Hematopoietic multipotent progenitor cell treated with erythropoietin and hydrocortisone succinate and interleukin-3 and kit ligand, for 8 days (in vitro differentiated cells): Measurements from ENCODE around the gene TNFRSF19.
"Not testable (repeated sequence)": the region's sequence is repeated elsewhere in the genome, so short reads cannot be mapped to it uniquely, and the experiment has no call there.

Experiments used
- DNase-seq: peaks from one replicate; pipeline ENCODE4 v3.0.0-alpha.2; 2015

The TNFRSF19 gene

DNA sequence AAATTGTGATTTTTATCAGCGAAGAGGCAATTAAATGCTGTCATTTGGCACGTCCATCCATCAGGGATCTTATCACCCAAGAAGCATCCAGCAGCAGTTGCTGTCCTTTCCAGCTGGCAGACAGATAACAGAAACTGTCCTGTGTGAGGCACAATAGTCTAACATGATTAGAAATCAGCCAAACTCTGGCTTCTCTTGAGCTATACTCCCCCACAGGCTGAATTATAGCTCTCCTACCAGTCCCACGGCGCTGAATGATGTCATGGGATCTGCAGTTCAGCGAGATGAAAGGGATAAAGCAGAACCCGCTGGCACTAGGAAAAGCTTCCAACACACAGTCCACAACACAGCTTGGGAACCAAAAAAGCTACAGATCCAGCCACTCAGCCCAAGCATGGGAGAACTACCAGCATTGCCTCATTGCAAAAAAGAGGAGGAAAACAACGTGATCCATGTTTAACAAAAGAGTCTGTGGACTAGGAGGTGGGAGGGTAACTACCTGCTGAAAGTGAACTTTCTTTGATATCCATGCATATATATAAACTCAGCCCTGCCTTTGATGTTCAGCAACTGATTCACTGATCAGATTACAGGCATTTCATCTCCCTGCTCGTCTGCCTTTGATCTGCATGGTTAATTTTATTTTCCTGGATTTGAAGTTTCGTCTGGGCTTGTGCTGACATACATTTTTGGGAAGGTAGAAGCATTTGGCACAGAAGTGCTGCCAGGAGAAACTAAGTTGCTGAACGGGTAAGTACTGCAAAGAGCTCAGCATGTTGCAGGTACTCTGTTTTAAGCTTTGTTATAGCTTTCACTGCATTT, at the start of gene TNFRSF19:
TSS of gene TNFRSF19 (plus strand) at position 314 of the 822 bp plus-strand sequence. CDS start 19,772 bp downstream, outside the sequence.
- DNase-seq, result peak; percentile 93

DNA sequence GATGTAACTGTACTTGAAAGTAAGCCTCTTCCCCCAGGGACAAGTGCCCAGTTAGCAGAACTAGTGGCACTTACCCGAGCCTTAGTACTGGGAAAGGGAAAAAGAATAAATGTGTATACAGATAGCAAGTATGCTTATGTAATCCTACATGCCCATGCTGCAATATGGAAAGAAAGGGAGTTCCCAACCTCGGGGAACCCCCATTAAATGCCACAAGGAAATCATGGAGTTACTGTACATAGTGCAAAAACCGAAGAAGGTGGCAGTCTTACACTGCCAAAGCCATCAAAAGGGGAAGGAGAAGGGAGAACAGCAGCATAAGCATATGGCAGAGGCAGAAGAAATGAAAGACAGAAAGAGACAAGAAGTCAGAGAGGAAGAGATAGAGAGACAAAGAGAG, 40.3 kb upstream of the TNFRSF19 start:
- DNase-seq, result not testable (repeated sequence)

- no peak for DNase-seq
Measured at GRCh38 chr13:23531446-23531845, 38.8 kb upstream of the TNFRSF19 start.

GRCh38 chr13:23534090-23534489, 36.1 kb upstream of the TNFRSF19 start:
- no peak for DNase-seq

DNA sequence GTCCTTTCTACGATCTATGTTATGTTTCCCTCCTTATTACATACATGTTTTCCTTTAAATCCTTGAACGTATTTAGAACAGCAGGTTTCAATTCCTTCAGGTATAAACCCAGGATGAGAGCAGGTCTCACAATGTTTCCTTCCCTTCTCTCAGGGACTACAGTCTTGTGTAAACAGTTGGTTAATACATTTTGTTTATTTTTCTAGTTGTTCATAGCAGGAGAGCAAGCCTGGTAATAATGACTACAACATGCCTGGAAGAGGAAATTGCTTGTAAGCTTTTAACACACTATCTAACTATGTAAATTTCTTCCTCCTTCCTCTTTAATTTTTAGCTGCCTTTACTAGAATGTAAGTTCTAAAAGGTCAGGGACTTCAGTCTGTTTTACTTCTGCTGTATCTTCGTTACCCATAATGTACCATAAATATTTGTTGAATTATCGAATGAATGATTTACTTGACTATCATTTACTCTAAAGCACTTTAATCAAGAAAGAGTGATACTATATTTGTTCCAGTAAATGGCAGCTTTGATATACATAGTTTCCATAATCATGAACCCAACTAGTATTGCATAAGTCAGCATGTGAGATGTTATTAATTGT, 28.9 kb upstream of the TNFRSF19 start:
- DNase-seq, result no peak

GRCh38 chr13:23544668-23545067, 25.5 kb upstream of the TNFRSF19 start:
- DNase-seq, result no peak

GRCh38 chr13:23547000-23547590, 23.1 kb upstream of the TNFRSF19 start:
- no peak for DNase-seq

GRCh38 chr13:23549724-23550123, 20.5 kb upstream of the TNFRSF19 start:
- no peak for DNase-seq

GRCh38 chr13:23550163-23550562, 20.0 kb upstream of the TNFRSF19 start:
- no peak for DNase-seq

GRCh38 chr13:23551213-23552008, 18.8 kb upstream of the TNFRSF19 start:
- DNase-seq, result no peak

GRCh38 chr13:23552171-23552570, 18.0 kb upstream of the TNFRSF19 start:
- DNase-seq, result no peak

GRCh38 chr13:23552661-23553060, 17.6 kb upstream of the TNFRSF19 start:
- DNase-seq, result no peak

GRCh38 chr13:23554000-23554399, 16.2 kb upstream of the TNFRSF19 start:
- DNase-seq, result no peak

GRCh38 chr13:23557043-23557442, 13.2 kb upstream of the TNFRSF19 start:
- no peak for DNase-seq

GRCh38 chr13:23557733-23558132, 12.5 kb upstream of the TNFRSF19 start:
- DNase-seq, result no peak

GRCh38 chr13:23558675-23559536, 11.3 kb upstream of the TNFRSF19 start:
- DNase-seq, result no peak

DNA sequence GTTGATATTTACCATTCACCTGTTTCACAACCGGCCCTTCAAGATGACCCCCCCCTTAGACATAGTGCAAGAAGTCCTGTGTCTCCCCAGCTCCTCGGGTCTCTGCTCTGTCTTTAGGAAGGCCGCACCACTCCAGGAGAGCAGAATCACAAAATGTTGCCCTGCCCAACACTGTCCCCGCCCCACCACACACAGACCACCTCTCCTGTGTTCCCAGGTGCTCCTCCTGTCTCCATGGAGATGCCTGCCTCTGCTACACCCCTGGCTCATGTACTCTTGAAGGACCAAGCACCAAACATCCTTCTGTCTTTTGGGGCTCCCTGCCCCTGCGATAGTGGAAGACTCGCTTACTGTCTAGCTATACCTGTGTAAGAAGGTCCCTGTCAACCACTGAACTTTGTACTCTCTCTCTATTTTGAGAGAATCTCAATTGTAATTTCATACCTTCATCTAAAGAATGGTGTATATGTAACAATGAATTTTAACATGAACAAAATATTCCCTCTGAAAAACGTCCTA, 9.6 kb upstream of the TNFRSF19 start:
- no peak for DNase-seq

GRCh38 chr13:23561261-23561660, 9.0 kb upstream of the TNFRSF19 start:
- no peak for DNase-seq

DNA sequence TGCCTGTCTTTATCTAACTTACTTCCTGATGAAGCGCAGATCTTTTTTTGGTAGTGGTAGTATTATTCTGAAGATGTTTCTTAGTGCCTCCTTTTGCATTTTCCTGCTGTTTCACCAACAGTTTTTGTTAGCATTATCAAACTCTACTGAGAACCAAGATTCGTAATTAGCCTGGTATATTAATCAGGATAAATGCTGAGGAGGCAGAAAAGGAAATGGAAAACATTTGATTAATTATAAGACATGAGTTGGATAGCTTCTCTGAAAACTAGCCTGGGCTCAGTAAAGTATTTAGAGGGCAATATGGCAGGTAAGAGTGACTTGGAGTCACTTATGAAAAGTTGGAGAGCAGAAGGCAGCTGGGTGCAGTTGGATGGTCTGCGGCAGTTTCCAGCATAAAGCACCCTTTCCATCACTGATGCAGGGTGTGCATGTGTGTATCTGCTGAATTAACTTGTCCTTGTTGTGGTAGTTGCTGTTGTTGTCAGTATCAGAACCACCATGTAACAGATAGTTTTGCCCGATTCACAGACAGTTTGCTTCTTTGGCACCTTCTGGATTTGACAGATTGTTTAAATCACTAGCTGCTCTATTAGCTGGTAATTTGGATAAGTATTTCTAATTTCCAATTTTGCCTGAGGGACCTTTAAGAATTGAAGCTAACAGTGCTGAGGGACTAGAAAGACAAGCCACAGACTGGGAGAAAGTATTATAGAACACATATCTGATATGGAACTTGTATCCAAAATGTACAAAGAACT, 6.9 kb upstream of the TNFRSF19 start:
- no peak for DNase-seq

DNA sequence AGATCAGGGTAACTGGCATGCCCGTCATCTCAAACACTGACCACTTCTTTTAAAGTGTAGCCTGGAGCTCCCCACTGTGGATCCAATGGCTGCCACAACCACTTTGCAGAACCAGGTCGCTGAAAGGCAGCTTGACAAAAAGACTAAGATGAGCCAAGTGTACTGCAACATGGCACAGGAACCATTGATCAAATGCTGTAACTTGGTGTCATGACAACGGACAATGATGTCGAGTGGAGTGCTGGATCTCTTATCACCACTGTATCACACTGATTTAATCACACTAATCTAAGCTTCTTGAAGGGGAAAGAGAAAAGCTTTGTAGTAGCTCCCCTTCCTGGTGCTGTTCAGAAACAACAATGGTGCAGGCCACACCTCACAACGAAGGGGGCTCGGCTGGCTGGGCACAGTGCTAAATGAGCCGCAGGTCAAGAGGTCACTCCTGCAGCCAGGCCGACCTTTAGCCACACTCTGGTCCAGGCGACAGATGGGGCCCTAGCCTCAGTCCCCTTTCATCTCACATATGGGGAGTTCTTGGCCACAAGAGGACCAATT, 2.2 kb upstream of the TNFRSF19 start:
- DNase-seq, result no peak

DNA sequence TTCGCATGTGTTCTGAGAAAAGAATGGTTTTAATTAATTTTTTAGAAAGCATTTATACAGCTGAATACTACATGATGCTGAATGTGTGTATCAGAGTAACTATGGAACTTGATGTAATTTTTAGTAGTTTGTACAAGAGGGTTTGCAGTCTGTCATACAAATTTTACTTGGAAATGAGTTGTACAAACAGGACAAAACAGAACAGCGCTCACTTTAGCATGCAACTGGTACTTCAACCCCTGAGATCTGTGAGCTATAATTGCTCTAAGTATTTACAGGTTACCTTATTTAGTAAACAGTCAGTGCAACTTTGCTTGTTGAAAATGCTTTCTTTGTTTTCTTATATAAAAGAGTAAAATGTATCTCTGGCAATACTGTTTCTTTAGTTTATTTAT, 706 bp downstream of the TNFRSF19 start:
- DNase-seq, result peak; percentile 49
